ENCODE data around the gene MYCBPAP.

GRCh38 chr17:50571681-50572080 is 63.4 kb downstream of the MYCBPAP start:
- no peak for TF ChIP-seq CTCF (IDR thresholded peaks at IDR 0.05; ENCODE audit: low read length)
- TF ChIP-seq EZH2 (IDR thresholded peaks at IDR 0.05; ENCODE audit: borderline replicate concordance, low read length): no peak
